ENCODE results near the gene VPS4A. TPM values are rescaled to one million over a fixed set of nuclear protein-coding genes. Genes with fewer than 3 reads are reported as not detected.

VPS4A gene
- total and polyA plus RNA-seq, 12 donors, result 28.1 to 55.1 (median 34.6) TPM

GRCh38 chr16:69368866-69369265 is 57.7 kb downstream of the VPS4A start:
- H3K36me3 ChIP-seq (replicated peaks in 1 of 2), result peaks cover 0 to 77% of the 10 kb centered on the region in 2 donors
- no peaks in the 10 kb centered on the region for H3K4me1 ChIP-seq (replicated peaks in 1 of 2)
- H3K4me3 ChIP-seq, result no peak overlapping the region
- no peak overlapping the region for H3K27ac ChIP-seq
- H3K9me3 ChIP-seq (replicated peaks in 1 of 3), result no peaks in the 10 kb centered on the region
- H3K27me3 ChIP-seq, result no peaks in the 10 kb centered on the region
- TF ChIP-seq CTCF (IDR thresholded peaks at IDR 0.05) (no peak), POLR2A (IDR thresholded peaks at IDR 0.05) (no peak)
- 94 to 99% (median 96%) methylated on average over 4 of the region's 4 CpGs for WGBS, 4 donors
- intact Hi-C loops (cut with DNase I), result no loop called here
- DNase-seq, result no peak

GRCh38 chr16:69371564-69371963 is 60.4 kb downstream of the VPS4A start:
- peak in 1 of 7 donors; percentile 10 for DNase-seq
- 94 to 100% (median 95%) methylated on average over 2 of the region's 2 CpGs for WGBS, 4 donors

GRCh38 chr16:69373019-69373418 is 61.9 kb downstream of the VPS4A start:
- 94 to 100% (median 96%) methylated on average over 1 of the region's 1 CpG for WGBS, 4 donors
- no peak for DNase-seq
- Histone ChIP-seq H3K27ac (no peak overlapping the region), H3K4me1 (replicated peaks in 1 of 2) (no peaks in the 10 kb centered on the region), H3K27me3 (no peaks in the 10 kb centered on the region), H3K36me3 (replicated peaks in 1 of 2) (peaks cover 0 to 37% of the 10 kb centered on the region in 2 donors), H3K4me3 (no peak overlapping the region), H3K9me3 (replicated peaks in 1 of 3) (no peaks in the 10 kb centered on the region)
- intact Hi-C loops (cut with DNase I), result no loop called here
- TF ChIP-seq POLR2A (IDR thresholded peaks at IDR 0.05), result no peak
- TF ChIP-seq CTCF (IDR thresholded peaks at IDR 0.05), result no peak

More at GRCh38 chr16:69371564-69371963, 60.4 kb downstream of the VPS4A start:
- no peaks in the 10 kb centered on the region for H3K9me3 ChIP-seq (replicated peaks in 1 of 3)
- H3K27ac ChIP-seq, result no peak overlapping the region
- no peak overlapping the region for H3K4me3 ChIP-seq
- TF ChIP-seq POLR2A (IDR thresholded peaks at IDR 0.05) (no peak), CTCF (IDR thresholded peaks at IDR 0.05) (no peak)
- H3K27me3 ChIP-seq, result no peaks in the 10 kb centered on the region
- peaks cover 0 to 50% of the 10 kb centered on the region in 2 donors for H3K36me3 ChIP-seq (replicated peaks in 1 of 2)
- no peaks in the 10 kb centered on the region for H3K4me1 ChIP-seq (replicated peaks in 1 of 2)
- intact Hi-C loops (cut with DNase I), result no loop called here

Other genes starting within 250 kb of the VPS4A start
- 1 to 10 TPM in 1 of 9 donors, under 1 TPM in 8; 0.06 to 1.1 (median 0.42) TPM for gene HAS3, start 205.7 kb upstream of the VPS4A start, total RNA-seq
- 1 to 10 TPM in 1 of 3 donors, under 1 TPM in 2; 0.27 to 1.2 (median 0.91) TPM for gene HAS3, start 205.7 kb upstream of the VPS4A start, polyA plus RNA-seq
- gene CHTF8, start 178.8 kb upstream of the VPS4A start, total RNA-seq, result 100 to 1,000 TPM in 3 of 9 donors, 10 to 100 TPM in 6; 48.8 to 207 (median 82.6) TPM
- gene CHTF8, start 178.8 kb upstream of the VPS4A start, polyA plus RNA-seq, result 100 to 1,000 TPM in 1 of 3 donors, 10 to 100 TPM in 2; 34.0 to 103 (median 37.7) TPM
- 10 to 100 TPM in 8 of 9 donors, 1 to 10 TPM in 1; 8.8 to 51.2 (median 23.2) TPM for gene UTP4, start 178.7 kb upstream of the VPS4A start, total RNA-seq
- 10 to 100 TPM; 16.2 to 50.8 (median 24.9) TPM for gene UTP4, start 178.7 kb upstream of the VPS4A start, polyA plus RNA-seq
- 10 to 100 TPM in 8 of 9 donors, 1 to 10 TPM in 1; 9.8 to 52.7 (median 43.7) TPM for gene SNTB2, start 124.2 kb upstream of the VPS4A start, total RNA-seq
- 1 to 10 TPM; 3.6 to 8.8 (median 8.4) TPM for gene SNTB2, start 124.2 kb upstream of the VPS4A start, polyA plus RNA-seq
- gene PDF, start 19.2 kb downstream of the VPS4A start, total RNA-seq, result 10 to 100 TPM in 8 of 9 donors, 1 to 10 TPM in 1; 9.7 to 61.9 (median 23.1) TPM
- 1 to 10 TPM; 1.2 to 4.2 (median 2.0) TPM for gene PDF, start 19.2 kb downstream of the VPS4A start, polyA plus RNA-seq
- gene COG8, start 28.2 kb downstream of the VPS4A start, total RNA-seq, result 10 to 100 TPM; 41.2 to 85.3 (median 55.4) TPM
- 10 to 100 TPM; 26.1 to 30.1 (median 28.0) TPM for gene COG8, start 28.2 kb downstream of the VPS4A start, polyA plus RNA-seq
- gene NIP7, start 28.4 kb downstream of the VPS4A start, total RNA-seq, result 10 to 100 TPM; 10.5 to 38.0 (median 21.7) TPM
- gene NIP7, start 28.4 kb downstream of the VPS4A start, polyA plus RNA-seq, result 10 to 100 TPM; 12.4 to 28.3 (median 13.6) TPM
- under 1 TPM in 5 of 9 donors, not detected in 4; 0.22 to 0.56 (median 0.42) TPM for gene TMED6, start 40.4 kb downstream of the VPS4A start, total RNA-seq
- gene TMED6, start 40.4 kb downstream of the VPS4A start, polyA plus RNA-seq, result 1 to 10 TPM in 1 of 3 donors, under 1 TPM in 1, not detected in 1; 0.22 to 2.5 TPM
- 10 to 100 TPM; 11.0 to 38.0 (median 24.3) TPM for gene TERF2, start 74.7 kb downstream of the VPS4A start, total RNA-seq
- gene TERF2, start 74.7 kb downstream of the VPS4A start, polyA plus RNA-seq, result 10 to 100 TPM; 11.1 to 50.1 (median 12.4) TPM
- 100 to 1,000 TPM; 153 to 763 (median 441) TPM for gene CYB5B, start 113.3 kb downstream of the VPS4A start, total RNA-seq
- 1,000 to 10,000 TPM in 1 of 3 donors, 100 to 1,000 TPM in 2; 247 to 1,039 (median 489) TPM for gene CYB5B, start 113.3 kb downstream of the VPS4A start, polyA plus RNA-seq